ENCODE data around the gene SCUBE3. TPM values are rescaled to one million over a fixed set of nuclear protein-coding genes. Genes with fewer than 3 reads are reported as not detected.

The SCUBE3 gene
- total RNA-seq, 2 donors from 2014 or later: 75.6 to 101 TPM

DNA sequence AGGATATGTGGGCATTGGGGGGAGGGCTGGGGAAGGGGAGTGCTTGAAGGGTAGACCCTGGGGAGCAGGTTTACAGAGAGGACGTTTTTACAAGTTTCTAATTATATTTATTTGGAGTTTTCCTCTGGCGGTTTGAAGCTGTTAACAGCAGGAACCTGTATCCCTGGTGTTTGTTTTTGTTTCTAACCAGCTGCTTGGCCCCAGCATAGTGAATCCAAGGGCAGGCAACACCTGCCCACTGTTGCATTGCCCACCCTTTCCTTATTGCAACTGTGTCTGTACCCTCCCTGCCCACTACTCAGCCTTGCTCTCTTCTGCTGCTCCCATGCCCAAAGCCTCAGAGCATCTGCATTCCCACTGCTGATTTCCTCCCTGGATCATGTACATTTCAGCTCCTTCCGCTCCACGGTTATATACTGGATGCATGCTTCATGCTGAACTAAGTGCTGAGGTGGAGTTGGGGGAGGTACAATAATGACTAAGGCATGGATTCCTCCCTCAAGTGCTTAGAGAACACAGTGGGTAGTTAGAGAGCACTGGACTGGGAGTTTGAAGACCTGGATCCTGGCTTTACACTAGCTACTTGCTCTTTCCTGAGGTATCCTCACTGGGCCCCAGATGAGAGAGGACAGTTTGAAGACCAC is 6.0 kb downstream of the SCUBE3 start:
- Histone ChIP-seq H3K4me3 (no peak overlapping the region), H3K27me3 (replicated peaks; ENCODE audit: insufficient read depth) (no peaks in the 10 kb centered on the region), H3K4me1 (ENCODE audit: control insufficient read depth in 1 of 2, low read depth in 2 of 2) (peaks cover 17 to 83% of the 10 kb centered on the region in 2 donors), H3K36me3 (no peaks in the 10 kb centered on the region), H3K9me3 (no peaks in the 10 kb centered on the region), H3K27ac (peak overlapping the region; percentile 55 to 71)
- ATAC-seq (ENCODE audit: insufficient number of reproducible peaks, low FRiP score, low read depth) (no peak), DNase-seq (ENCODE audit: low spot score) (no peak)
- TF ChIP-seq, protein P1, sequence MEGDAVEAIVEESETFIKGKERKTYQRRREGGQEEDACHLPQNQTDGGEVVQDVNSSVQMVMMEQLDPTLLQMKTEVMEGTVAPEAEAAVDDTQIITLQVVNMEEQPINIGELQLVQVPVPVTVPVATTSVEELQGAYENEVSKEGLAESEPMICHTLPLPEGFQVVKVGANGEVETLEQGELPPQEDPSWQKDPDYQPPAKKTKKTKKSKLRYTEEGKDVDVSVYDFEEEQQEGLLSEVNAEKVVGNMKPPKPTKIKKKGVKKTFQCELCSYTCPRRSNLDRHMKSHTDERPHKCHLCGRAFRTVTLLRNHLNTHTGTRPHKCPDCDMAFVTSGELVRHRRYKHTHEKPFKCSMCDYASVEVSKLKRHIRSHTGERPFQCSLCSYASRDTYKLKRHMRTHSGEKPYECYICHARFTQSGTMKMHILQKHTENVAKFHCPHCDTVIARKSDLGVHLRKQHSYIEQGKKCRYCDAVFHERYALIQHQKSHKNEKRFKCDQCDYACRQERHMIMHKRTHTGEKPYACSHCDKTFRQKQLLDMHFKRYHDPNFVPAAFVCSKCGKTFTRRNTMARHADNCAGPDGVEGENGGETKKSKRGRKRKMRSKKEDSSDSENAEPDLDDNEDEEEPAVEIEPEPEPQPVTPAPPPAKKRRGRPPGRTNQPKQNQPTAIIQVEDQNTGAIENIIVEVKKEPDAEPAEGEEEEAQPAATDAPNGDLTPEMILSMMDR (IDR thresholded peaks at IDR 0.05): no peak

DNA sequence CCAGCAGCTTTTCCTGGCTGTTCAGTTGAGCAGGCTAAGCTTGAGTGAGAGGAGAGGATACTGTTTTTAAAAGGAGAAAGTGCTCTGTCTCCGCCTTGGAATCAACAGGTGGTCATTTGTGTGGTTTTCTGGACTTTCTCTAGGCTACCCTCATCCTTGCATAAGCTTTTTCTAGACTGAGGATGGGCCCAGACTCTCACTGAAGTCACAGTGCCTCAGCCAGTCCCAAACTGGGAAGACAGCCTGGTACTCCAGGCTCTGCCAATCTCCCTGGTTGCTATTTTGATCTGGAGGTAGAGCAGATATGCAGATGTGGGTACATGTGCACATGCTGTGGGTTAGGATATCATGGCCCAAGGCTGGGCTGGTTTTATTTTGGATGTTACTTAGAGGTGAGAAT is 7.0 kb downstream of the SCUBE3 start:
- Histone ChIP-seq H3K4me1 (ENCODE audit: control insufficient read depth in 1 of 2, low read depth in 2 of 2) (peaks cover 17 to 90% of the 10 kb centered on the region in 2 donors), H3K27me3 (replicated peaks; ENCODE audit: insufficient read depth) (no peaks in the 10 kb centered on the region), H3K4me3 (no peak overlapping the region), H3K9me3 (no peaks in the 10 kb centered on the region), H3K36me3 (no peaks in the 10 kb centered on the region), H3K27ac (peak overlapping the region in 1 of 2 donors; percentile 6)
- DNase-seq (ENCODE audit: low spot score) (no peak), ATAC-seq (ENCODE audit: insufficient number of reproducible peaks, low FRiP score, low read depth) (no peak)
- TF ChIP-seq, protein P1 (IDR thresholded peaks at IDR 0.05): no peak

DNA sequence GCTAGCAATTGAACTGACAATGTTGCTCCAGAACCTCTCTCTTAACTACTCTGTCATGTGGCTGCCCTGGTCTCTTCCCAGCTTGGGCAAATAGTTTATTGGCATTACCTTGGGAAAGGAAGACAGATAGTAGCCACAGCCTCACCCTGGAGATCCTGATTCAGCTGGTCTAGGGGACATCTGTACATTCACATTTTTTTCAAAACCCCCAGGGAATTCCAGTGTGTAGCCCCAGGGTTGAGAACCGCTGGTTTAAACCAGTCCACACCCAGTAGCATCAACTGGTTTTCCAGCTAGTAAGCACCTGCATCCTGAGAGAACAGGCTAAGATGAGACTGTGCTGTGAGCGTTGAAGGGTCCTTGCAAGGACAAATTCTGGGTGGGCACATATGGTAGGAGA is 9.6 kb downstream of the SCUBE3 start:
- Histone ChIP-seq H3K27ac (no peak overlapping the region), H3K36me3 (no peaks in the 10 kb centered on the region), H3K4me1 (ENCODE audit: control insufficient read depth in 1 of 2, low read depth in 2 of 2) (peaks cover 12 to 79% of the 10 kb centered on the region in 2 donors), H3K9me3 (no peaks in the 10 kb centered on the region), H3K4me3 (no peak overlapping the region), H3K27me3 (replicated peaks; ENCODE audit: insufficient read depth) (no peaks in the 10 kb centered on the region)
- ATAC-seq (ENCODE audit: insufficient number of reproducible peaks, low FRiP score, low read depth) (no peak), DNase-seq (ENCODE audit: low spot score) (no peak)
- TF ChIP-seq, protein P1 (IDR thresholded peaks at IDR 0.05): no peak

DNA sequence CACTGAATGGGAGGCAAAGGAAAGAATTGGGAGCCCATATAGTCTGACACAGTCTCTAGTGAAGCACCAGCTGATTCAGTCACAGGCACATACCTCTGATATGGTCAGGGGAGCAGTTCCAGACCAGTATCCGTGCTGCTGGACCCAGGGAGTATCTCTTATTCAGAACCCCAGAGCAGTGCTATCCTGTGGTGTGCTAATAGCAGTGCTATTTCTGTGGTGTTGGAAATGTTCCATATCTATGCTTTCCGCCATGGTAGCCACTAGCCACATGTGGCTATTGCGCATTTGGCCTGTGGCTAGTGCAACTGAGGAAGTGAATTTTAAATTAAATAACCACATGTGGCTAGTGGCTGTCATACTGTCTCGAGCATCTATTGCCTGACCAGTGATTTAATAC is 11.0 kb downstream of the SCUBE3 start:
- no peaks in the 10 kb centered on the region for H3K9me3 ChIP-seq
- no peak for DNase-seq (ENCODE audit: low spot score)
- no peaks in the 10 kb centered on the region for H3K36me3 ChIP-seq
- peaks cover 6 to 66% of the 10 kb centered on the region in 2 donors for H3K4me1 ChIP-seq (ENCODE audit: control insufficient read depth in 1 of 2, low read depth in 2 of 2)
- ATAC-seq (ENCODE audit: insufficient number of reproducible peaks, low FRiP score, low read depth): no peak
- TF ChIP-seq, protein P1 (IDR thresholded peaks at IDR 0.05): no peak
- H3K27ac ChIP-seq: no peak overlapping the region
- H3K4me3 ChIP-seq: no peak overlapping the region
- H3K27me3 ChIP-seq (replicated peaks; ENCODE audit: insufficient read depth): no peaks in the 10 kb centered on the region

DNA sequence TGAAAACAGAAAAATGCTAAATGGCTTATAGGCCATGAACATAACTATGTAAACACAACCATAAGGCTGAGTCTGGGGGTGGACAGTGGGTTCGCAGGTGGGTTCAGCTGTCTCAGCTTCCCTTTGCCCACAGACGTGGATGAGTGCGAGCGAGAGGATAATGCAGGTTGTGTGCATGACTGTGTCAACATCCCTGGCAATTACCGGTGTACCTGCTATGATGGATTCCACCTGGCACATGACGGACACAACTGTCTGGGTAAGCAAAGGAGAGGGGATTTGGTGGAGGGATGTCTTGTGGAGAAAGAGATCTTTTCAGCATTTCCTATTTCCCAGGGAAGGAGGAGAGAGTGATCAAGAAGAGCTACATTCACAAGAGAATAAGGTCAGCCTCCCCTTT is 14.7 kb downstream of the SCUBE3 start:
- H3K27ac ChIP-seq: no peak overlapping the region
- no peaks in the 10 kb centered on the region for H3K27me3 ChIP-seq (replicated peaks; ENCODE audit: insufficient read depth)
- ATAC-seq (ENCODE audit: insufficient number of reproducible peaks, low FRiP score, low read depth): no peak
- H3K4me3 ChIP-seq: no peak overlapping the region
- TF ChIP-seq, protein P1 (IDR thresholded peaks at IDR 0.05): no peak
- H3K4me1 ChIP-seq (ENCODE audit: control insufficient read depth in 1 of 2, low read depth in 2 of 2): peaks cover 11 to 59% of the 10 kb centered on the region in 2 donors
- no peaks in the 10 kb centered on the region for H3K9me3 ChIP-seq
- DNase-seq (ENCODE audit: low spot score): no peak
- peaks cover 9% of the 10 kb centered on the region for H3K36me3 ChIP-seq
